Measurements from ENCODE around the gene PPP1R12B. TPM values are rescaled to one million over a fixed set of nuclear protein-coding genes. Genes with fewer than 3 reads are reported as not detected.
"Not testable (repeated sequence)": the region's sequence is repeated elsewhere in the genome, so short reads cannot be mapped to it uniquely, and the experiment has no call there.

PPP1R12B gene
- total RNA-seq, 1 experiment from 2014 or later = 13.1 TPM

GRCh38 chr1:202439308-202439707 lies 90.8 kb downstream of the PPP1R12B start:
- Histone ChIP-seq H3K4me3 (ENCODE audit: low read depth in 2 of 2, low read length in 2 of 2) (no peak overlapping the region), H3K27me3 (ENCODE audit: control insufficient read depth, insufficient read depth, low read length) (no peaks in the 10 kb centered on the region), H3K27ac (ENCODE audit: low read length) (no peak overlapping the region), H3K36me3 (ENCODE audit: control insufficient read depth, insufficient read depth, low read length) (no peaks in the 10 kb centered on the region), H3K4me1 (ENCODE audit: control insufficient read depth, insufficient read depth, low read length) (no peaks in the 10 kb centered on the region), H3K9me3 (ENCODE audit: control insufficient read depth, insufficient read depth, low read depth, low read length) (no peaks in the 10 kb centered on the region)
- no peak for TF ChIP-seq SIN3A (IDR thresholded peaks at IDR 0.05; ENCODE audit: borderline replicate concordance, insufficient read depth, low read depth, low read length)
- TF ChIP-seq CTCF (IDR thresholded peaks at IDR 0.05) = no peak
- TF ChIP-seq POLR2AphosphoS5 (IDR thresholded peaks at IDR 0.05; ENCODE audit: low read depth, low read length) = no peak
- no peak for TF ChIP-seq REST (IDR thresholded peaks at IDR 0.05; ENCODE audit: insufficient read depth in 1 of 2, low read depth in 2 of 2, low read length in 1 of 2)
- no peak for TF ChIP-seq TCF7L2 (IDR thresholded peaks at IDR 0.05; ENCODE audit: low read depth, low read length)
- ChIA-PET POLR2A (no interaction called here), CTCF (no interaction called here)
- in situ Hi-C loops (cut with HindIII; ENCODE audit: low pct_unique_long_range_greater_than_20kb, low sequenced_read_pairs) = no loop called here
- no peak; the same call in 1 of the 2 replicates for ATAC-seq
- intact Hi-C loops (cut with micrococcal nuclease; ENCODE audit: unreplicated experiment) = no loop called here
- no peak for DNase-seq (ENCODE audit: low read depth, low spot score)
- no TSS peak for BruUV-seq (replicated peaks)

- BruUV-seq (replicated peaks); ATAC-seq; H3K36me3 ChIP-seq (ENCODE audit: control insufficient read depth, insufficient read depth, low read length); POLR2A ChIA-PET; in situ Hi-C loops (cut with HindIII; ENCODE audit: low pct_unique_long_range_greater_than_20kb, low sequenced_read_pairs); H3K4me1 ChIP-seq (ENCODE audit: control insufficient read depth, insufficient read depth, low read length); H3K27ac ChIP-seq (ENCODE audit: low read length); H3K9me3 ChIP-seq (ENCODE audit: control insufficient read depth, insufficient read depth, low read depth, low read length); H3K4me3 ChIP-seq (ENCODE audit: low read depth in 2 of 2, low read length in 2 of 2); H3K27me3 ChIP-seq (ENCODE audit: control insufficient read depth, insufficient read depth, low read length); intact Hi-C loops (cut with micrococcal nuclease; ENCODE audit: unreplicated experiment); DNase-seq (ENCODE audit: low read depth, low spot score): not testable (repeated sequence)
- CTCF ChIA-PET = interaction anchor here (0.6 kb wide), 1 partner anchor 37 kb away, joined by 5 read pairs; no protein-coding TSS in a partner anchor
Measured at GRCh38 chr1:202448140-202448539, 99.6 kb downstream of the PPP1R12B start.

- H3K4me3 ChIP-seq (ENCODE audit: low read depth in 2 of 2, low read length in 2 of 2); intact Hi-C loops (cut with micrococcal nuclease; ENCODE audit: unreplicated experiment); H3K4me1 ChIP-seq (ENCODE audit: control insufficient read depth, insufficient read depth, low read length); BruUV-seq (replicated peaks); POLR2A ChIA-PET; ATAC-seq; H3K36me3 ChIP-seq (ENCODE audit: control insufficient read depth, insufficient read depth, low read length); in situ Hi-C loops (cut with HindIII; ENCODE audit: low pct_unique_long_range_greater_than_20kb, low sequenced_read_pairs); H3K27me3 ChIP-seq (ENCODE audit: control insufficient read depth, insufficient read depth, low read length); H3K9me3 ChIP-seq (ENCODE audit: control insufficient read depth, insufficient read depth, low read depth, low read length); CTCF ChIA-PET; H3K27ac ChIP-seq (ENCODE audit: low read length); DNase-seq (ENCODE audit: low read depth, low spot score): not testable (repeated sequence)
Measured at GRCh38 chr1:202451641-202452040, 103.1 kb downstream of the PPP1R12B start.

Measured in Panc1 (cell line).